Measurements from ENCODE around the gene MGMT.

DNA sequence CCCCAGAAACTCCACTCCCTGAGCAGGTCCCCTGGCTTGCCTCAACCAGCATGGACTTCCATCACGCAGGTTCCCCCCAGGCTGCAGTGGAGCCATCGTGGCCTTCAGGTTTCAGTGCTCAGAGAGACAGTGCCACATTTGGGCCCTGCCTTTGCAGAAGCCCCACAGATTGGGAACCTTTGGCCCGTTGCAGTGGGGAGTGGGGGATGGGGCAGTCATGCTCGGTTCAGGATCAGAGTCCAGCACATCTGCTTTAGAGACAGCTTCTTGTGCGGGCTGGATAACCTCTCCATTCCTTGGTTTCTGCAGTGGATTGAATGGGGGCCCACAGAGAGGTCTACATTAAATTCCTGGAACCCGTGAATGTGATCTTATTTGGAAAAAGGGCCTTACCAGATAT lies 313.2 kb downstream of the MGMT start:
- TF ChIP-seq CTCF (IDR thresholded peaks at IDR 0.05) (no peak), POLR2A (IDR thresholded peaks at IDR 0.05) (no peak), EP300 (IDR thresholded peaks at IDR 0.05) (no peak), POLR2AphosphoS5 (IDR thresholded peaks at IDR 0.05) (no peak)
